Endothelial cell of hepatic sinusoid (primary cell): ENCODE results near the gene SELENOI.

Source experiments
- in situ Hi-C: cut with HindIII; loops from 2 replicates; pipeline ENCODE4 v1.10.0; 2017; ENCODE audit warnings: low sequenced_read_pairs

SELENOI gene

DNA sequence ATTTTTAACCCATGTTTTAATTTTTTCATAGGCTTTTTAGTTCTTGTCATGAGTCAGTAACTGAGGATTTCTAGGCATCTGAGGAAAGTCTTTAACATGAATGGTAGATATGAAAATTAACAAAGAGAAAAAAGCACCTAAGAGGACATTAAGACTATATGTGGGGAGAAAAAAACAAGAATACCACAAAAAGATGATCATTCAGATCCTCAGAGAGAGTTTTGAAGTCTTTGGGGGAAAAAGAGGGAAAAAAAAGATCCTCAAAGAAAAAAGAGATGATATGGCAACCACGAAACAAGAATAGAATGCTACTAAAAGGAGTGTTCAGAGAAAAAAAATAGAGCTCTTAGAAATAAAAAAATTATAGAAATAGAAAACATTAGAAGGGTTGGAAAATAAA lies 63.8 kb downstream of the SELENOI start:
- in situ Hi-C loops, result no loop called here

DNA sequence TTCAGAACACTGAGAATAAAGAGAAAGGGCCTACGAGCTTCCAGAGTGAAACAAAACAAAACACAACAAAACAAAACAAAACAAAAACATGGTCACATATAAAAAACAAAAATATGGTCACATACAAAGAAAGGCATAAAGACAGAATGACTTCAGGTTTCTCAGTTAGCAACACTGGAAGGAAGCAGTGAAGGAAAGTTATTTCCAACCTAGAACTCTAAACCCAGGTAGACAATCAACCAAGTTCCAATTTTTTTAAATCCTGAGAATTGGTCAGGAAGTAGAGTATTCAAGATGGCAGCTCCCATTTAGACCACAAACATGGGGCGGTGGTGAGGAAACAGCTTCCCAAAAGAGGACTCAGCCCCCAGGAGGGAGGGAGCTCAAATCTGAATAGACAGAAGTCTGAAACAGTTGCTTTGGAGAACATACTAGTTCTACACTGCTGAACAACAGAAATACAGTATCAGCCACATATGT lies 64.9 kb downstream of the SELENOI start:
- in situ Hi-C loops, result no loop called here

DNA sequence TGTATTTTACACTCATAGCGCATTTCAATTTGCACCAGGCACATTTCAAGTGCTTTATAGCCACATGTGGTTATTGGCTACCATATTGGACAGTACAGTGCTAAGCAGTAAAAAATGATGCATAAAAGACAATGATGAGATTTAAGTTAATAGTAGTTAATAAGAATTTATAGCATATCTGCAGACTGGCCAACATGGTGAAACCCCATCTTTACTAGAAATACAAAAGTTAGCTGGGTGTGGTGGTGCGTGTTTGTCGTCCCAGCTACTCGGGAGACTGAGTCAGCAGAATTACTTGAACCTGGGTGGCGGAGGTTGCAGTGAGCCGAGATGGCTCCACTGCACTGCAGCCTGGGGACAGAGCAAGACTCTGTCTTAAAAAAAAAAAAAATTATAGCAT lies 65.5 kb downstream of the SELENOI start:
- in situ Hi-C loops, result no loop called here

DNA sequence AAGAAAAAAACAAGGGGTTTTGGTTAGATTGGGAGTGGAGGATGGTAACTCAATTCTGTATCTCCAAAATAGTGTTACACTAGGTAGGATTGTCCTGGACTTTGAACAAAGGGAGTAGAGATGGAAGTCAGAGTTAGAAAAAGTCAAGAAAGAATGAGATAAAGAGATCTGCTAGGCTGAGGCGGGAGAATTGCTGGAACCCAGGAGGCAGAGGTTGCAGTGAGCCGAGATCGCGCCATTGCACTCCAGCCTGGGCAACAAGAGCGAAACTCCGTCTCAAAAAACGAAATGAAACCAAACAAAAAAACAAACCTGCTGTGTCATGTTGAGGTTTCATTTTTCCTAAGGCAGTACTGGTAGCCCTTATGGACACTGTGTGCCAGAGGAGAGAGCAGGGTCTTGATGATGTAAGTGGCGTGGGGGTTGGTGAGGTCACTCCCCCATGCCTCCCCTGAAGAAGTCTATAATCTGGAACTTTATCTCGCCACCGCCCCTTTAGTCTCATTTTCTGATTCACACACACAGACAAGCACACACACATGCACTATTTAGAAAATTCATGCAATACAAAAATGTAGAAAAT lies 66.2 kb downstream of the SELENOI start:
- in situ Hi-C loops, result no loop called here

- in situ Hi-C loops, result no loop called here
Measured at GRCh38 chr2:26414311-26414710, 68.4 kb downstream of the SELENOI start.

GRCh38 chr2:26421961-26422360 lies 76.0 kb downstream of the SELENOI start:
- in situ Hi-C loops, result no loop called here

- in situ Hi-C loops, result no loop called here
Measured at GRCh38 chr2:26422947-26423629, 77.1 kb downstream of the SELENOI start.

DNA sequence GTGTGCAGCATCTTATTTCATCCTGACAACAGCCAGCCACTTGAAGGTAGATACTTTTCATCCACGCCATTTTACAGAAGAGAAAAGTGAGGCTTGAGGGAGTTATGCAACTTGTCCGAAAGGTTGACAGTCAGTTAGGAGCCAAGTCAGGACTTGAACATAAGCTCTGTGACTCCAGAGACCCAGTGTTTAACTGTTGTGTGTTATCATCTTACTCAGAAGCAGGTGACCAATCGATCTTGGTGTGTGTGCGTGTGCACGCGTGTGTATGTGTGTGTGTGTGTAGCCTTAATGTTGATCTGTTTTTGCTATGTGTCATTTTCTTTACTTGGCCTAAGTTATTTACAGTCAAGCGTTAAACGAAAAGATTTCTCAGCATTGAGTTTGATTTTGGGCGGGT lies 77.8 kb downstream of the SELENOI start:
- in situ Hi-C loops, result no loop called here

DNA sequence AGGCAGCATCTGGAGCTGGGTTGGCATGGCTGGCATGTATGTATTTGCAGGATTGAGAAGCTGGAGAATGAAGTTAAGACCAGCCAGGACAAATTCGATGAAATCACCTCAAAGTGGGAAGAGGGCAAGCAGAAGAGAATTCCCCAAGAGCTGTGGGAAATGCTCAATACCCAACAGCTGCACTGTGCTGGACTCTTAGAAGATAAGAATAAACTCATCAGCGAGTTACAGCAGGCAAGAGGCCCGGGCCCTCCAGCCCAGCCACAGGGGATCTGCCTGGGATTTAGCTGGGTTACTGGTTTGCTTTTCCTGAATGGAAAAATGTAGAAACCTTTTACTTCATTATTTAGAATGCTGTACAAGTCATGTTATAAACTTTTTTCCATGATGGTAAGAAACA lies 78.3 kb downstream of the SELENOI start:
- in situ Hi-C loops, result no loop called here

- in situ Hi-C loops, result no loop called here
Measured at GRCh38 chr2:26428846-26429245, 82.9 kb downstream of the SELENOI start.

DNA sequence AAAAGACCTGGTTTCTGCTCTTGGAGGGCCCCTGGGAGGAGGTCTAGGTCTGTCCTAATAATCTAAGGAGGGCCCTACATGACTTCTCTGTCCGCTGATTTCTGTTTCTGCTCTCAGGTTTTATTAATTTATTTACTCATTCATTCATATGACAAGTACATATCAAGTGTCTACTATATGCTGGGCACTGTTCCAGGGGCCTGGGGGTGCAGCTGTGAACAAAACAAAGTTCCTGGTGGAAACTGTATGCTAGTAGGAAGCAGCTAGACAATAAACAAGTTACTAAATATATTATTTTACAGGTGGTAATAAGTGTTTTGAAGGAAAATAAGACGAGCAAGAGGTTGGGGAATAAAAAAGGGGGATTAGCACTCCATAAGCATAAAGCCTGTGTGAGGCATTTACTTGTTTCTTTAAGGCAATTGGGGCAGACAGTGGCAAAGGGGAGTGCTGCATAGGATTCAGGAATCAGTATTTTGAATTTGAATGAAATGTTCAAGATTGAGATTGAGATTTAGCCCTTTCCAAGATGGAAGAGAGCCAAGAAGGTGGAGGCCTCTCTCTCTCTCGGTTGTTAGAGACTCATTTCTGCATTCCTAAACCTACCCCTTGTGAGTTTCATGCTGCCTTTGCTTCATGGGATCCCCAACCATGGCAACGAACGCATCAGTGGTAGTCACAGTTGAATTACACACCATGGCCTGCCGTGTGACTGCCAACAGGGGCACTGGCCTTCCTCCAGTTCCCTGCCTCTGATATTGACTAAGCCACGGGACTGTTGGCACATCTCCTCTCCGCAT lies 84.0 kb downstream of the SELENOI start:
- in situ Hi-C loops, result no loop called here

- in situ Hi-C loops, result no loop called here
Measured at GRCh38 chr2:26430826-26431225, 84.9 kb downstream of the SELENOI start.

DNA sequence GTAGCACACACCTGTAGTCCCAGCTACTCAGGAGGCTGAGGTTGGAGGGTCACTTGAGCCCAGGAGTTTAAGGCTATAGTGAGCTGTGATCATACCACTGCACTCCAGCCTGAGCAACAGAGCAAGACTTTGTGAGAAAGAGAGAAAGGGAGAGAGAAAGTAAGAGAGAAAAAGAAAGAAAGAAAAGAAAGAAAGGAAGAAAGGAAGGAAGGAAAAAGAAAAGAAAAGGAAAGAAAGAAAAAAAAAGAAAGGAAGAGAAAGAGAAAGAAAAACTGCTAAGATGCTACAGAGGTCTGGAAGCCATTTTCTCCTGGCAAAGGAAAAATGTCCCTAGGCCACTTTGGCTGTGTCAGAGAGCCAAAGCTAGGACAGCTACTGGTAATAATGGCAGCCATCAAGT lies 86.4 kb downstream of the SELENOI start:
- in situ Hi-C loops, result no loop called here

- in situ Hi-C loops, result no loop called here
Measured at GRCh38 chr2:26432859-26433258, 86.9 kb downstream of the SELENOI start.

- in situ Hi-C loops, result no loop called here
Measured at GRCh38 chr2:26435106-26435505, 89.2 kb downstream of the SELENOI start.

DNA sequence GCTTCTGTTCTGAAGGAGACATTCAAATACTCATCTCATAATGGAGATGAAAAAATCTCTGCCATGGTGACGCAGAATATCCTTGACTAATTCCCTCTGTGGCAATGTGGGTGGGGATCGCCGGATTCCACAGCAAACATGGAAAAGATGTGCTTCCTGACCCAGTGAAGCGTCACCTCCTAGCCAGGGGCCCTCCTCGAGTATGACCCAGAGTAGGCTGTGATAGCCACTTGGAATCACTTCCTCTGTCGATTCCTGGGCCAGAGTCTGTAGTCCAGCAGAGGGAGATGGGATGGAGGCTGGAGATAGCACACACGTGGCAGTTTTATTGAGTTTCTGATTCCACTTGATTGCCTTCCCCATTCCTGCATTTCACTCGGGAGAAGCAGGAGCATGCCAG lies 92.6 kb downstream of the SELENOI start:
- in situ Hi-C loops, result no loop called here

DNA sequence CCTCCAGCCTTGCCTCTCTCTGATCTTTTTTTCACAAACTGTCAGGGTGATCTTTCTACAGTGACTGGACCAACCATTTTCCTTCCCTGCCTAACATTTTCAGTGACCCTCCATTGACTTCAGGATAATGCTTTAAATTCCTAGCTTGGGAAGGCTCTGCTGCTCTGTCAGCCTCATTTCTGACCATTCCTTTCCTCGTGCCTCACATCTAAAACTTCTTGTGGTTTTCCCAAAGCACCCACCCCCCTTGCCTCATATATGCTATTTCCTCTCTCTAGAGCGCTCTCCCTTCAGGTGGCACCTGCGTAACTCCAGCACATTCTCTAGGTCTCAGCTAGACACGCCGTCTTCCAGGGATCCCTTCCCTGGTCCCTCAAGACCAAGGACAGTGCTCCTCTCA lies 93.0 kb downstream of the SELENOI start:
- in situ Hi-C loops, result no loop called here

GRCh38 chr2:26442301-26442700 lies 96.4 kb downstream of the SELENOI start:
- in situ Hi-C loops, result no loop called here

DNA sequence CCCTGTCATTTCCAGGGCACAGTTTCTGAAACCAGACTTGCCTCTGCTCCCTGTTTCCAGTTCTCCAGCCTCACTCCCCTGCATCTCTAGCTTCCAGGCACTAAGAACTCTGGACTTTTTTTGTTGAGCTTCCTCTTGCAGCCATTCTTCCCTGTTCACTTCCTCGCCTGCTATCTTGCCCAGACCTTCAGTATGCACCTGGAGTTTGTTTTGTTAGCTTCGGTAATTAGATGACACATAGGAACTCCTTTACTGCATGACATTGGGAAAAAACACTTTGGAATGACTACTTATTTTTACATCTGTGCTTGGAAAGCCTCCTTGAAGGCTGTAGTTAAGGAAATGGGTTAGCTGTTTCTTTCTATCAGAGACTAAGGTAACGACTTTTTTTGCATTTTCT lies 96.8 kb downstream of the SELENOI start:
- in situ Hi-C loops, result no loop called here

DNA sequence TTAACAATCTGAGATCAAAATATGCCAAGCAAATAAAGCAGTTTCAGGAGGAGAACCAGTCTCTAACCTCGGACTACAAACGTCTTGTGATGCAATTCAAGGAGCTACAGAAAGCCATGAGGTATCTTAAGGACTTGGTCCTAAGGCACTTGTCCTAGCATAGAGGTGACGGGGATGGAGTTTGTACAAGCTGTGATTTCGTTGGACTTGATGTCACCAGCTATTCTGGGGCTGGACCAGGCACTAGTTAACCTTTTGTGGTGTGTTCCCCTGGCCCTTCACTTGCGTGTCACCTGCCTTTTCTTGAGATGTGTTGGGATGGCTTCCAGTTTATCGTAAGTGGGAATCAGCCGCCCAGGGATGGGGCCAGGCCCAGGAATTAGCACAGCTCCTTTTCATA lies 98.3 kb downstream of the SELENOI start:
- in situ Hi-C loops, result no loop called here
